SU-DHL-6 (cell line): ENCODE measurements around the gene SOHLH2.

Source experiments
- EZH2phosphoT487 ChIP-seq: fragments of 200-600 bp; sonication (generic), shearing (Covaris generic); conservative IDR thresholded peaks from 2 replicates; pipeline ENCODE4 v1.6.1; 2018; ENCODE audit warnings: mild to moderate bottlenecking, antibody characterized with exemption, low read length, moderate library complexity, mixed read lengths
- TF ChIP-seq, protein P1 (sequence below): fragments of 200-600 bp; sonication (generic); IDR thresholded peaks from one replicate; pipeline ENCODE4 v1.5.1; 2017; ENCODE audit warnings: antibody characterized with exemption, mild to moderate bottlenecking, low read length, moderate library complexity; ENCODE audit not compliant: insufficient read depth, poor library complexity, severe bottlenecking

DNA sequence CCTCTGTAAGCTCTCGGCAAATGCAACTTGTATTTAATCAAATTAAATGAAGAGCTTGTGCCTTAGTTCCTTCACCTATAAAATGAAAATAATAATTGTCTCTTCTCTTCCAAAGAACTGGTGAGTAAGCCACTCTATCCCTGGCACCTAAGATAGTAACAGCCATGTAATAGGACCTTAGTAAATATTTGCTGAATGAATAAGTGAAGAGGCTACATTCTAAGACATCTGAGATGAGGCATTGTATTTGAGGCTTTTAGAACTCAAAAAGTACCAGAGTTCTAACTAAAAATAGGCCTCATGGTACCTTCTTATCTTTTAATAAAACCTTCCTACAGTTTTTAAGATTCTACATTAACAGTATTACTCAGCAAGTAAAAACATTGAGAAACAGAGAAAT is 65.9 kb downstream of the SOHLH2 start:
- TF ChIP-seq, protein P1, sequence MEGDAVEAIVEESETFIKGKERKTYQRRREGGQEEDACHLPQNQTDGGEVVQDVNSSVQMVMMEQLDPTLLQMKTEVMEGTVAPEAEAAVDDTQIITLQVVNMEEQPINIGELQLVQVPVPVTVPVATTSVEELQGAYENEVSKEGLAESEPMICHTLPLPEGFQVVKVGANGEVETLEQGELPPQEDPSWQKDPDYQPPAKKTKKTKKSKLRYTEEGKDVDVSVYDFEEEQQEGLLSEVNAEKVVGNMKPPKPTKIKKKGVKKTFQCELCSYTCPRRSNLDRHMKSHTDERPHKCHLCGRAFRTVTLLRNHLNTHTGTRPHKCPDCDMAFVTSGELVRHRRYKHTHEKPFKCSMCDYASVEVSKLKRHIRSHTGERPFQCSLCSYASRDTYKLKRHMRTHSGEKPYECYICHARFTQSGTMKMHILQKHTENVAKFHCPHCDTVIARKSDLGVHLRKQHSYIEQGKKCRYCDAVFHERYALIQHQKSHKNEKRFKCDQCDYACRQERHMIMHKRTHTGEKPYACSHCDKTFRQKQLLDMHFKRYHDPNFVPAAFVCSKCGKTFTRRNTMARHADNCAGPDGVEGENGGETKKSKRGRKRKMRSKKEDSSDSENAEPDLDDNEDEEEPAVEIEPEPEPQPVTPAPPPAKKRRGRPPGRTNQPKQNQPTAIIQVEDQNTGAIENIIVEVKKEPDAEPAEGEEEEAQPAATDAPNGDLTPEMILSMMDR = no peak
- TF ChIP-seq EZH2phosphoT487 = no peak
